MM.1S (cell line): ENCODE data around the gene RRM1.

ENCODE experiments used
- EZH2 ChIP-seq: fragments of 300-600 bp; sonication (generic); optimal IDR thresholded peaks from 2 replicates; pipeline ENCODE3; 2017; ENCODE audit warnings: low read depth, mild to moderate bottlenecking, antibody characterized with exemption, low read length, mixed read lengths
- TF ChIP-seq, protein P1 (sequence below): fragments of 300-600 bp; sonication (generic); IDR thresholded peaks from 2 replicates; pipeline ENCODE4 v1.5.1; 2016; ENCODE audit warnings: antibody characterized with exemption, low read length, mixed read lengths

DNA sequence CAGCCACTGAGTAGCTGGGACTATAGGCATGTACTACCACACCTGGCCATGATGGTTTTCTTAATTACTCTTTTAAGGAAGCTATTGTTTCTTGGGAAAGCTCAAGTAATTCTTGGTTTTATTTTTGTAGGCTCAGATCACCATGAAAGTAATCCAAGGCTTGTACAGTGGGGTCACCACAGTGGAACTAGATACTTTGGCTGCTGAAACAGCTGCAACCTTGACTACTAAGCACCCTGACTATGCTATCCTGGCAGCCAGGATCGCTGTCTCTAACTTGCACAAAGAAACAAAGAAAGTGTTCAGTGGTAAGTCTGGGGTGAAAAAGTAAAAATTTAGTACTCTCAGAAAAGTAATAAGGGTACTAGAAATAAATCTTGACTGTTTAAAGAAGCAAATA is 11.3 kb downstream of the RRM1 start:
- TF ChIP-seq, protein P1, sequence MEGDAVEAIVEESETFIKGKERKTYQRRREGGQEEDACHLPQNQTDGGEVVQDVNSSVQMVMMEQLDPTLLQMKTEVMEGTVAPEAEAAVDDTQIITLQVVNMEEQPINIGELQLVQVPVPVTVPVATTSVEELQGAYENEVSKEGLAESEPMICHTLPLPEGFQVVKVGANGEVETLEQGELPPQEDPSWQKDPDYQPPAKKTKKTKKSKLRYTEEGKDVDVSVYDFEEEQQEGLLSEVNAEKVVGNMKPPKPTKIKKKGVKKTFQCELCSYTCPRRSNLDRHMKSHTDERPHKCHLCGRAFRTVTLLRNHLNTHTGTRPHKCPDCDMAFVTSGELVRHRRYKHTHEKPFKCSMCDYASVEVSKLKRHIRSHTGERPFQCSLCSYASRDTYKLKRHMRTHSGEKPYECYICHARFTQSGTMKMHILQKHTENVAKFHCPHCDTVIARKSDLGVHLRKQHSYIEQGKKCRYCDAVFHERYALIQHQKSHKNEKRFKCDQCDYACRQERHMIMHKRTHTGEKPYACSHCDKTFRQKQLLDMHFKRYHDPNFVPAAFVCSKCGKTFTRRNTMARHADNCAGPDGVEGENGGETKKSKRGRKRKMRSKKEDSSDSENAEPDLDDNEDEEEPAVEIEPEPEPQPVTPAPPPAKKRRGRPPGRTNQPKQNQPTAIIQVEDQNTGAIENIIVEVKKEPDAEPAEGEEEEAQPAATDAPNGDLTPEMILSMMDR = no peak
- TF ChIP-seq EZH2 = no peak
